DMS 273 (cell line): ENCODE data around the gene PRKCA.

Source experiments
- DNase-seq: peaks from one replicate; lab custom pipeline; 2025; ENCODE audit not compliant: unreplicated experiment; lab: John Stamatoyannopoulos, UW

PRKCA gene

DNA sequence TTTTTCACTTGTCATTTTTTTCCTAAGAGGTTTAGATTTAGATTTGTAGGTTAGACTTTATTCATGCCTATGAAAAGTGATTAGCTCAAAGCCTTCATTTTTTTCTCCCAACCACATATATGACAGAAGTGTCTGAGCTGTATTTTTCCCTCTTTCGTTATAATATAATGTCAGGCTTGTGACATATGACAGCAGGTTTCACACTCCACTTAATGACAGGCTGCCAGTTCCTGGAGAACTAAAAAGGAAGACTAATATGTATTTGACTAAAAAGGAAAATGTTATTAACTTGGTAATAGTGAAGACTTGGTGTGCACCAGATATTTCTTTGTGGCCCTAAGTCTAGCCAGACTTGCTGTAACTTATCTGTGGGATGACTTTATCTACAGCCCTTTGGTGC, 331.8 kb downstream of the PRKCA start:
- DNase-seq = no peak

GRCh38 chr17:66635386-66636045, 333.1 kb downstream of the PRKCA start:
- DNase-seq = no peak

DNA sequence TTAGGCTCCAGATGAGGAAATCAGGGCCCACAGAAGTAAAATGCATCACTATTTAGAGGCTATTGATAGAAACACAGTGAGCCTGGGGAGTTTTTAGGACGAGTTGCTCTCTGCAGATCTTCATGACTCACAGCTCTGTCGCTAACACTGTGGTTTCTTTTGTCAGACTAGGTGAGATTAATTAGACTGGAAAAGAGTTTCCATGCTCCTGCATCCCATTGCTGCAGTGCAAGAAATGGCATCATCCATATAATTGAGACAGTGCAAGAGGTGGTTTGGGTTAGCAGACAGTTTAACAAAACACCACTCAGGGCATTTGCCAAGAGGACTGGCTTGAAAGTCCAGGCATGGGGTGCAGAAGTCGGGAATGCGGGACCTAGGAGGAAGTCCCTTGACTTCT, 333.7 kb downstream of the PRKCA start:
- DNase-seq = no peak

GRCh38 chr17:66637491-66637890, 335.1 kb downstream of the PRKCA start:
- no peak for DNase-seq

DNA sequence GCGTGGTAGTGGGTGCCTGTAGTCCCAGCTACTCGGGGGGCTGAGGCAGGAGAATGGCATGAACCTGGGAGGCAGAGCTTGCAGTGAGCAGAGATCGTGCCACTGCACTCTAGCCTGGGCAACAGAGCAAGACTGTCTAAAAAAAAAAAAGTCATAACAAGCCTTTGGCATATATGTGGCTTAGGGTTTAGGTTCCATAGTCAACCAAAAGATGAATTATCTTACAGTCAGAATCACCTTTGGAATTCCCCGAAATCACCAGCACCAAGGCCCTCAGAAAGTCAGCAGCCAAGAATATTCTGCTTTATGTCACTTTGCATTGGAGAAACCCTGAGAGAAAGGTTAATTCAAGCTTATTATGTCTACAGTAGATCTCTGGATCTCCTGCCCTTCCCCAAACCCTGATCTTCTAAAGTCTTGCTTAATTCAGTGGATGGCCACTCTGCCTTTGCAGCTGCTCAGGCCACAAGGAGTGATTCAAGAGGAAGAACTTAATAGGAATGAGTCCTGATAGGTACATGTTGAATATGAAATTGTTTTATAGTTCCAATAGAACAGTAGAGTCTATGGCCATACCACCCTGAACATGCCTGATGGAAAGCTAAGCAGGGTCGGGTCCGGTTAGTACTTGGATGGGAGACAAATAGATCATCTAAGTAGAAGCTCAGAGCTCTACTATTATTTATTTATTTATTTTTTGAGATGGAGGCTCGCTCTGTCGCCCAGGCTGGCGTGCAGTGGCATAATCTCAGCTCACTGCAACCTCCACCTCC, 336.5 kb downstream of the PRKCA start:
- DNase-seq = no peak

DNA sequence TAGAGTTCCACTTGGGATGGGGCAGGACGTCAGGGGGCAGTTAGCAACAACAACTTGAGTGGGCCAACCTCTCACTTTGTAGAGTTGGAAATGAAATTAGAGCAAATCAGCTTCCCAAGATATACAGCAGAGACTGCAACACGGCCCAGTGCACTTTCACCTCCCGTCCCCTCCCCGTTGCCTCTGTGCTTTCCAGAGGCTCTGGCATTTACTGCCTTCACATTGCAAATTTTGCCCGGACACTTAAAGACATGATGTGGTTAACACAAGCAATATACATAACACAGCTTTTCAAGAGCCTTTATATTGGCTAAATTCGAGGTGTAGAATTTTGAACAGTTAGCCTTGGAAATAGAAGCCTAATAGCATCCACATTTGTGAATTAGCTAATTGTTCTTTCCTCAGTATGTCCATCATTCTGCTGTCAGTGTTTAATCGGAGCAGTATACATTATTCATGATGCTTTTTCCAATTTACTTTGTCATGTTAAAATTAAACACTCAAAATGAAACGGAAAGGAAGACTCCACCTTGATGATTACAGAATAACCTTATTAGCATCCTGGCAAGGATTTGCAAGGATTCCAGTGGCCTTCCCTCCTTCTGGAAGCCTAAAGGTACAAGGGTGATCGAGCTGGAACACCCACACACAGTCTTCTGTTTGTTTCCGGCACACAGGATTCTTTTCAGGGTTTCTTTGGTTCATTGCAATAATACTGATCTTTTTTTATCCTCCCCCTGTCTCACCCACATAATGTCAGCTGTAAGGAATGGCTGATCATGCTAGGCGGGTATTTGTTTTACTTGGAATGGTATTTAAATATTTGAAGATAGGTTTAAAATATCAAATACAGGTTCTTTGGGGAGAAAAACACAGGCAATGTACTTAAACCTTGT, 341.6 kb downstream of the PRKCA start:
- DNase-seq = no peak

GRCh38 chr17:66645259-66645658, 342.8 kb downstream of the PRKCA start:
- DNase-seq = no peak

- DNase-seq = no peak
Measured at GRCh38 chr17:66647391-66647983, 345.1 kb downstream of the PRKCA start.

DNA sequence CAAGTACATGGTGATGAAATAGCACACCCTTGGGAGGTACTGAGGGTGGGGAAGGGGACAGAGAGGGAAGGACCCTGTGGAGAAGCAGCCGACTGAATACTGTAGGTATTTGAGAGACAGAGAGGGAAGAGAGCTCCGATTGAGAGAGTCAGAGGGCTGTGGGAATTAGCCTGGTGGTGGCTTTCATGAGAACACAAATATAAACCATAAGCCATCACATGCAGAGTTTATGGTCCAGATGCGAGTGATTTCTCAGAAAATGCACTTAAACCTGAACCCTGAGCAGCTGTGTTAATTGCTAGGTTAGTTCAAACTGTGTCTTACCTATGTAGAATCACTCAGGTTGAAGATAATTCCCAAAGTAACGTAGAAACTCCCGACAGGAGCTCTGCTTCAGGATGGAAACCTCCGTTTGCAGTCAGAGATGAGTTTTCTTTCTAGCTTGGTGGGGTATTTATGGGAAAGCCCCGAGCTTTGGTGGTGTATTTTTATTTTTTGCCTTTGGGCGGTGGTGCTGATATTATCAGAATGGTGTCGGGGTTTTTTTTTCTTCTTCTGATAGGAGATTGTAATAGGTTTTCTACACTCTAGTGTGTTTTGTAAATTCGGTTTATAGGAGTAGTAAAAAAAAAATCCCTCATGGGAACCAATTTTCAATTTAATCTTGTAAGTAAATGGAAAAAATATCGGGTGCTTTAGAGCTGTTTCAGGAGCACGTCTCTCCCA, 347.6 kb downstream of the PRKCA start:
- DNase-seq = no peak

DNA sequence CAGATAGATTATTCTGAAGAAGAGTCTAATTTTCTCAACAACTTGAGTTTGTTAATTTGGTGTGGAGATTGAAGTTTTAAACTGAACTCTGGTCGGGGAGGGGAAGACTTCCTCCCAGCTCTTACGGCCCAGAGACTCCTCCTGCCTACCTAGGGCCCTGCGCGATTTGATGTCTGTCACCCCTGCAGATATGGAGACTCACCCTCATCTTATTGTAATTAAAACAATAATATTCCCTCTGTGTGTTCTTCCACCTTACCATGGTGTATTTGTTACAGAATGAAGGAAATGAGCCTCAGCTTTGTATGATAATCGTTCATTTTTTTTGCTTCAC, 348.1 kb downstream of the PRKCA start:
- DNase-seq = no peak

- DNase-seq = no peak
Measured at GRCh38 chr17:66652840-66653507, 350.6 kb downstream of the PRKCA start.

GRCh38 chr17:66654106-66654740, 351.8 kb downstream of the PRKCA start:
- DNase-seq = no peak

- DNase-seq = no peak
Measured at GRCh38 chr17:66654764-66655163, 352.4 kb downstream of the PRKCA start.

DNA sequence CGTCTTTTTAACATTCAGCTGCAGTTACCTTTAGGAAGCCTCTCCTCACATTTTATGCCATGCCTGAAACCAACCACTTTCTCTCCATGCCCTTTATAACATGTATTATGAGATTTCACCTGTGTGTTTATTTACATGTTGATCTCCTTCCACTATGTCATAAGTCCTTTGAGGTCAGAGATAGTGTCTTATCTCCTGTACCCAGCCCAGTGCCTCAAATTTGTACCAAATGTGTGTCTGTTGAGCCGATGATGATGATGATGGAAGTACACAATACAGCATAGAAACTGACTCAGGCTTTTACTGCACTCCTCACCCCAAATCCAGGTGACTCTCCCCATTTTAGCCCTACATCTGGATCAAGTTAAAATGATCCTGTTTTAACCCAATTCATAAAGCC, 353.0 kb downstream of the PRKCA start:
- no peak for DNase-seq

- no peak for DNase-seq
Measured at GRCh38 chr17:66655861-66656260, 353.4 kb downstream of the PRKCA start.

- peak; percentile 13 for DNase-seq
Measured at GRCh38 chr17:66661411-66662256, 359.2 kb downstream of the PRKCA start.

DNA sequence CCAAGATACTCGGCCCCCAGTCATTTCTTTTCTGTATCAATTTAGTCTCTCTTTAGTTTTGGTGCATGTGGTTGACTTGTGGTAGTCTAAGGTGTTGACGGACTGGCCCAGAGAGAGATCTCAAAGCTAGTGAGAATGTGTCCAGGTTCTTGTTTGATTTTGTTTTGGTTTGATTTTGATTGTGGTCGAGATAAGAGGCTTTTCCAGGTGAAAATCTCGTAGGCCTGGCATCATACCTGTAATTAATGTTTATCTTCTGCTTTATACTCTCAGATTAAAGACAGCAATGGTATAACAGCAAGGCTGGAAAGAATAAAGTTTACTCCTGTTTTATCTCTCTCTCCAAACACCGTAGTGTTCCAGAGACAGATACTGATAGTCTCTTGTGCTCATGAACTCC, 360.1 kb downstream of the PRKCA start:
- no peak for DNase-seq

DNA sequence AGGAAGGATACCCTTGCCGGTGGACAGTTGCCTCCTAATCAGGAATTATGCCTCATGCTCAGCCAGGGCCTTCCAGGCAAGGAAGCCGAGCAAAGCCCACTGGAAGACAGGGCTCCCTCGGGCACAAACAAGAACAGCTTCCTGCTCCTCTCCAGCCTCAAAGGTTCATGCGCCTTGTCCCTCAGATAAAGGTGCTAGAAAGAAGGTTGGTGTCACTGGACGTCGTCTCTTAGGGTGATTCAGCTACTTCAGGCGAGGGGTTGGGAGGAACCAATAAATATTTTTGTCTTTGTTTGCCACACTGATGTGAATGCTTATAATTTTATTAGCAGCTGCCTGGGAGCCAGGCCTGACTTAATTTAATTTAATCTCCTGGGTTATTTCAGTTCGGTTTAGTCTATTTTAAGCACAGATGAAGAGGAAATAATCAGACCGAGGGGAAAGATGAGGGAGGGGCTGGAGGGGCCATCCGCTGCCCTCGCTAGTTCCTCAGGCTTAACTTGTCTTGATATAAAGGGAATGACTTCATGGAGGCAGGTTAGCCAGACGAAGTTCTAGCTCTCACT, 360.7 kb downstream of the PRKCA start:
- no peak for DNase-seq

DNA sequence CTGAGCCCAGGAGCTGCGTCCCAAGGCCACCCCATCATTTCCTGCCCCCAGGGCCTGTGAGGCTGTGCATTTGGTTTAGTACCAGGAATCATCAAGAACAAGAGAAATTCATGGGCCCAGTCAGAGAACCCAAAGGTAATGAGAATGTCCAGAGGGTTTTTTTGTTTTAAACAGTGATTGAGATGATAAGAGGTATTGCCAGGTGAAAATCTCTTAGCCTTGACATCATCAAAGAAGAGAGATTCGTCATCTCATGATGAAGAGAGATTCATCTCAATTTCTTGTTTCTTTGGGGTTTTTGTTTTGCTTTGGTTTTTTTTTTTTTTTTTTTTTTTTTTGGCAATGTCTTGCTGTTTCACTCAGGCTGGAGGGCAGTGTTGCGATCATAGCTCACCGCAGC, 361.9 kb downstream of the PRKCA start:
- no peak for DNase-seq
